HG02884 (cell line): ENCODE results near the gene GAS7.

ENCODE experiments used
- ATAC-seq: cut with Tn5 transposase; IDR thresholded peaks from one replicate; pipeline ENCODE4 v1.9.1; 2021; ENCODE audit warnings: mild to moderate bottlenecking, moderate library complexity; ENCODE audit not compliant: unreplicated experiment

The GAS7 gene

GRCh38 chr17:10201680-10202079 lies 3.3 kb upstream of the GAS7 start:
- no peak for ATAC-seq

DNA sequence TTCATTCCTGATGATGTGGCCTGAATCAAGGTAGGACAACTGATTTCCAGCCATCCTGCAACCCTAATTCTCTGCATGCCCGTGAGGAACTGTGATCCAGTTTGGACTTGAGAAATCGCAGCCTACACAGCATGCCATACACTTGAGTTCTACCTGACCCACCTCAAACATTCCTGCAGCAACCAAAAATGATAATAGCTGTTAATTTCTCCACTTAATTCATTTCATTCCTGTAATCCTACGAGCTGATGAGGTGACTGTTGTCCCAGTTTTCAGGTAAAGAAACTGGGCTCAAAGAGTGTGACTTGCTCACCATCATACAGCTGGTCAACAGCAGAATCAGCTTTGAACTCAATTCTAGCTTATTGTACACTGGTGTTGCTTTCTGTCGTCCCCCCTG lies 2.2 kb upstream of the GAS7 start:
- no peak for ATAC-seq

DNA sequence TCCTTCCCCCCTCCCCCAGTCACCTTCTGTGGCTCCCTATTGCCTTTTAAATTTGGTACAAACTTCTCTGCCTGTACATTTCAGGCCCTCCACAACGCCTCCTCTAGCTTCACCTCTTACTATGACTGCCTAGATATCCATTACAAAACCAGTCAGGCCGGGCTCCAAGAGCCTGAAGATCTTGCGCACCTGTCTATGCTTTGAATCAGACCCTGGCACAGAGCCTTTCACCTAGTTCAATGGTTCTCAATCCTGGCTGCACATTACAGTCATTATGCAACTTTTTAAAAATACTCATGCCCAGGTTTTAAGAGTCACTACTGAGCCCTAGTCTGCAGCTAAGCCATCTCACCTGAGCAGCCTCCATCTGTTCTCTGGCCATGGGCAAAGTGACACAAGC lies 1.6 kb upstream of the GAS7 start:
- no peak for ATAC-seq

- ATAC-seq: no peak
These were observed 491 bp downstream of the GAS7 start for GRCh38 chr17:10197721-10198508.

DNA sequence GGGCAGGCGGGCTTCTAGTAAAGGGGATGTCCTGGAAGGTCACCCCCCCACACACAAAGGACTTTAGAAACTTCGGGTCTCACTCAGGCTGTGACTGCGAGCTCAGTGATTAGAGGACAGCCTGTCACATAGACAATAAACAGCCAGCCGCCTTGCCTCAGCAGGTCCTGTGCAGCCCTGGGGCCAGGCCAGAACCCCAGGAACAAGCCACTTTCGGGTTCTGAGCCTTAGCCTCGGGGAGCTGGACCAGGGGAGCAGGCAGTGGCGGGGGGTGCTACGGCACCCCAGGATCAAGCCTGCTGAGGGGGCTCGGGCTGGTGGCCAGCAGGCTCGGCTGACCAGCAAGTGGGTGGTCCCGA lies 1.1 kb downstream of the GAS7 start:
- ATAC-seq: no peak

GRCh38 chr17:10196941-10197340 lies 1.5 kb downstream of the GAS7 start:
- no peak for ATAC-seq

DNA sequence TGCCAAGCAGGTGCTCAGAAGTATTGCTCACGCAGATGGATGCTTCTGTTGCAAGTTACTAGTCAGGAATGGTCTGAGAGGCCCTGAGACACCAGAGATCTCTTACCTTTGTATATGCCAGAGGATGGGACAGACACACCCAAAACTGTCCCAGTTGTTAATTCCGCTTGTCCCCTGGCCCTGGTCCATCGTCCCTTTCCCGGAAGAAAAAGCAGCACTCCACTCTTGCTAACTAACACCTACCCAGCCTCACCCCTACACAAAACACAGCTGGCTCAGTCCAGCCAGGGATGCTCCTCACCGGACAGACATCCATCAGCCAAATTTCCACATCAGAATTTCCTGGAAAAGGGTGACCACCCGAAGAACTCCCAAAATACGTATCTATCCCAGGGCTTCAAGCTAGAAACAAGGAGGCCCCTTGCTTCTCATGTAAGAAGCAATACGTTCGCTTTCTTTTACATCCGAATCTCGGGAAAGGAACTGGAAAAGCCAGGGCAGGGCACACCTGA lies 2.0 kb downstream of the GAS7 start:
- ATAC-seq: no peak

GRCh38 chr17:10195090-10195805 lies 3.2 kb downstream of the GAS7 start:
- no peak for ATAC-seq

DNA sequence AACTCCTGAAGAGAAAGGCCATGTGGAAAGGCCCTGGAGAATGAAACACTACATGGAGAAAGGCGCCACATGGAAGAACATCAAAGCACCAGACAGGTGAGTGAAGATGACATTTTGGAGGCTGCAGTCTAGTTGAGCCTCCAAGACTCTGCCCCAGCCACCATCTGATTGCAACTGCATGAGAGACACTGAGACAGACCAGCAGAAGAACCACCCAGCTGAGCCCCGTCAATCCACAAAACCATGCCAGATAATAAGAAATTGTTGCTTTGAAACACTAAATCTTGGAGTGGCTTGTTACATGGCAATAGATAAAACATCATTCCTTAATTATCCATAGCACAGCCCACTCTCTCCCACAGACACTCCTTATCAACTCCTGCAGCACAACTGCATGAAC lies 4.8 kb downstream of the GAS7 start:
- ATAC-seq: no peak

GRCh38 chr17:10192972-10193371 lies 5.4 kb downstream of the GAS7 start:
- no peak for ATAC-seq

GRCh38 chr17:10192461-10192860 lies 5.9 kb downstream of the GAS7 start:
- no peak for ATAC-seq

DNA sequence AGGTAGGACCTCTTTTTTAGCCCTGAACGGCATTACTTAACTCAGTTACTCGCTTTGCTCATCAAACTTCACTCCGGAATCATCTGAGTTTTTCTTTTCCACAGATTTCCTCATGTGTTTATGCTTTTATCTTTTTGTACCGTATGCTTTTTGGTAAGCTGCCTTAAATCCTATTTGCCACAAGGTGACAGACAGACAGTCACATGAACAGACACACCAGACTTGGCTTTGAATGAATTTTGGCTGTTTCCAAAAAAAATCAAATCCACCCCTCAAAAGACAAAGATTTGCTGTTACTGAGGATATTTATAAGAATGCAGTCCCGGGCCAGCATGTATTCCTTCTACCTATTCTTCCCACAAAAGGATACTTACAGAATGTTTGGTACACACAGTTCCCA lies 10.9 kb downstream of the GAS7 start:
- ATAC-seq: no peak

DNA sequence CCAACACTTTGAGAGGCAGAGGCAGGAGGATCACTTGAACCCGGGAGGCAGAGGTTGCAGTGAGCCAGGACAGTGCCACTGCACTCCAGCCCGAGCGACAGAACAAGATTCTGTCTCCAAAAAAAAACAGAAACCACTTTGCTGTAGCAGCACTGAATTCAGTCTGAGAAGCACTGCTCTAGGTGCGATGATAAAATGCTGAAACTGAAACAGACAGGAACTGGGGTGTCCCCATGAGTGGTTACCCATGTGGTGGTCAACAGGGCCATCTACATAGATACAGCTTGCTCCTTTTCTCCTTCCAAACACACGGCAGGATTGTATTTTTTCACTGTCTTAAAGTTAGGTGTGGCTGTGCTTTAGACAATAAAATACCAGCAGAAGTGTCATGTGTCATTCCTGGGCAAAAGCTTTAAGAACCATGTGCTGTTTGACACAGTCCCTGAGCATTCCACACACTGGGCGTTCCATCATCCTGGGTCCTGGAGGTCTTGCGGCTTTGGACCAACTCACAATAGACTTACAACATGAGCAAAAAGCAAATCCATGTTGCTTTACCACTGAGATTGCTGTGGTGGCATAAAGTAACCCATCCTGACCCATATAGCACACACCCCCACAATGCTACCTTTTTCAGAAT lies 11.5 kb downstream of the GAS7 start:
- no peak for ATAC-seq

GRCh38 chr17:10183931-10184930 lies 14.2 kb downstream of the GAS7 start:
- no peak for ATAC-seq

DNA sequence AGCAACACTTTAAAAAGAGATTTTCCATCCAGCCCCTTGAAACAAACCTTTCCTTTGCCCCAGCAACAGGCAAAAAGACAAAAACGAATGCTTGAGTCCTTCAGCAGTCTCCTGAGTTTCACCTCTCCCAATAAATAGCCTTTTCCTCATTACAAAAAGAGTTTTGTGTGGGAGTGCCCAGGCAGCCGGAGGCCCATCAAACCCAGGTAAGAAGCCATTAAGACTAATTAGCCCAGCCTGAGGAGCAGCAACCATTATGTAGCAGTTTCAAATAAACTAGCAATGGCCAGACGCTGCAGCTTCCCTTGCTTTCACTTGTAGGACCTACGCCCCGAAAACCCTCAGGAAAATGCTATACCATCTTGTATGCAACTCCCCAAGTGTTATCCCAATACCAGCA lies 15.6 kb downstream of the GAS7 start:
- ATAC-seq: no peak

- ATAC-seq: no peak
These were observed 19.9 kb downstream of the GAS7 start for GRCh38 chr17:10178506-10178991.

GRCh38 chr17:10177913-10178505 lies 20.4 kb downstream of the GAS7 start:
- ATAC-seq: no peak

DNA sequence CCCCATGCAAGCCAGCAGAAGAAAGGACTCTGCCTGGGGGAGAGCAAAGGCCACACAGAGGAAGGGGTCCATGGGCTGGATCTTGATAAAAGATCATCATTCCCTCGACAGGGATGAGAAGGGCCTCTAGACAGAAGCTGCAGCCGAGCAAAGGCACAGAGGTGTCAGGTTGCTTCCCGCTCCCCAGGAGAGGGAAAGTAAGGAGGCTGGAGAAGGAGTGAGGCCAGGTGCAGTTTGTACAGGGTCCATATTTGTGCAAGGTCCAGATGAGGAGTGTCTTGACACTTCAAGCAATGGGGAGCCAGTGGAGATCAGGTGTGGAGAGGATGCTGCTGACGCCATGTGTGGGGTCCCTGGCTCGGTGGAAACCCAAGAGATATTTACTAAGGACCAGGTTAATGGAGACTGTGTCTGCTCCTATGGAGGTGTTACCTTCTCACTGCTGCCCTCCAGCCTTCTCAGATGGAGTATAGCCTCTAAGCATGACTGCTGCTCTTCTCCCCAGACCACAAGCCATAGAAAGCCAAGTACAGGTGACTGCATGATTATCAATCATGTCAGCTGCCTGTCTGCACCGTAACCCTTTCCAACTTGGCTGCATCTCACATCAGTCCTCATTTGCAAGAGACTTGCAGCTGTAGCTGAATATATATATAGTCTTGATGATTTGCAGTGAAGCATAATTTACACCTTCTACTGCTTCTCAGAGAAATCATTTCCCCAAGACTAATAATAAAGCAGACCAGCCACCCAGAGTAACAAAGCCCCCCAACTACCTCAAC lies 21.1 kb downstream of the GAS7 start:
- no peak for ATAC-seq

DNA sequence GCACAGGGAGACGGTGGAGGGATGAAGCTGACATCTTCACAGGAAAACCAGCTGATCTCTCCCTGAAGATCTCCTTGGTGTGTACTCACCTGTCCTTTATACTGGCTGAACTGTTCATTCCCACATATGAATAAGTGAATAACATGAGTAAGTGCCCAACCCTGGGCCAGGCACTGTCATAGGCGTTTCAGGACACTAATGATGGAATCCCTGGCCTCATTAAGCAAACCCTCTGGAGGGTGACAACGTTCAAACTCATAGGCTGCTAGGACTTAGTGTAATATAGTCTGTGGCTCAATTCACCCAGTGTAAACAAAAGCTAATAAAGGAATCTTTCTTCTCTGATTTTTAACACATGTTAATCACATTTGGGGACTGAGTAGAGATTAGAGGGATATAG lies 24.5 kb downstream of the GAS7 start:
- ATAC-seq: no peak
